Activated CD4-positive, alpha-beta T cell treated with anti-CD3 and anti-CD28 coated beads for 1 hour (primary cell): Measurements from ENCODE around the gene PLXNA3.

Experiments used
- DNase-seq: peaks from one replicate; pipeline ENCODE4 v3.0.0-alpha.2; 2020

PLXNA3 gene

GRCh38 chrX:154462396-154462795 is 4.3 kb downstream of the PLXNA3 start:
- no peak for DNase-seq

- DNase-seq, result no peak
Observed at GRCh38 chrX:154463611-154464220, 5.6 kb downstream of the PLXNA3 start.

GRCh38 chrX:154464806-154465365 is 6.8 kb downstream of the PLXNA3 start:
- DNase-seq, result no peak

- DNase-seq, result no peak
Observed at GRCh38 chrX:154465601-154466000, 7.5 kb downstream of the PLXNA3 start.

GRCh38 chrX:154466036-154466435 is 8.0 kb downstream of the PLXNA3 start:
- DNase-seq, result no peak

- no peak for DNase-seq
Observed at GRCh38 chrX:154466907-154467306, 8.8 kb downstream of the PLXNA3 start.

GRCh38 chrX:154467556-154467955 is 9.5 kb downstream of the PLXNA3 start:
- no peak for DNase-seq

- no peak for DNase-seq
Observed at GRCh38 chrX:154468217-154468616, 10.1 kb downstream of the PLXNA3 start.

GRCh38 chrX:154469114-154469513 is 11.0 kb downstream of the PLXNA3 start:
- DNase-seq, result no peak

GRCh38 chrX:154469880-154470279 is 11.8 kb downstream of the PLXNA3 start:
- no peak for DNase-seq

GRCh38 chrX:154470434-154470833 is 12.4 kb downstream of the PLXNA3 start:
- DNase-seq, result no peak

GRCh38 chrX:154470914-154471568 is 13.0 kb downstream of the PLXNA3 start:
- no peak for DNase-seq

GRCh38 chrX:154471839-154472684 is 14.0 kb downstream of the PLXNA3 start:
- DNase-seq, result no peak

GRCh38 chrX:154472685-154473632 is 14.9 kb downstream of the PLXNA3 start:
- DNase-seq, result no peak

GRCh38 chrX:154473683-154474082 is 15.6 kb downstream of the PLXNA3 start:
- DNase-seq, result no peak

- no peak for DNase-seq
Observed at GRCh38 chrX:154476821-154477220, 18.7 kb downstream of the PLXNA3 start.

- no peak for DNase-seq
Observed at GRCh38 chrX:154477891-154478477, 19.9 kb downstream of the PLXNA3 start.

GRCh38 chrX:154478728-154479622 is 20.9 kb downstream of the PLXNA3 start, which contains the start of gene LAGE3:
LAGE3 (minus strand) TSS chrX:154479281; CDS start chrX:154478915, 366 bp downstream.
- DNase-seq, result peak; percentile 89

- DNase-seq, result no peak
Observed at GRCh38 chrX:154481195-154481594, 23.1 kb downstream of the PLXNA3 start.

- DNase-seq, result no peak
Observed at GRCh38 chrX:154481911-154482601, 24.0 kb downstream of the PLXNA3 start.
